Caco-2 (cell line): ENCODE results near the gene SALL1. TPM values are rescaled to one million over a fixed set of nuclear protein-coding genes. Genes with fewer than 3 reads are reported as not detected.

Experiments used
- BruUV-seq: library from RNA; stranded (reverse); fragments of 400-500 nt; replicated peaks from 2 replicates; lab custom pipeline; 2021; lab: Mats Ljungman, UMichigan
- CTCF ChIA-PET: fragments of 300-600 bp; sonication (Branson Sonifier 250); formaldehyde crosslinking; loops from one replicate; lab custom pipeline; 2022; ENCODE audit warnings: antibody characterized with exemption; lab: Charles Lee
- POLR2A ChIA-PET: fragments of 300-600 bp; sonication (Branson Sonifier 250); formaldehyde crosslinking; loops from one replicate; lab custom pipeline; 2022; ENCODE audit warnings: antibody characterized with exemption; lab: Charles Lee
- DNase-seq, 2 experiments: peaks; one replicate each; pipeline versions ENCODE4 v3.0.0 to v3.0.0-alpha.2; 2020 to 2022
- H3K27me3 ChIP-seq: replicated peaks from 2 replicates; pipeline ENCODE4 v1.6.0; 2011; ENCODE audit warnings: low read length; ENCODE audit not compliant: control insufficient read depth, insufficient read depth
- H3K36me3 ChIP-seq: 2 replicates; pipeline ENCODE4 v1.5.1; 2011; ENCODE audit warnings: low read length; ENCODE audit not compliant: control insufficient read depth, insufficient read depth
- H3K4me1 ChIP-seq: fragments of 250-450 bp; sonication (Bioruptor Pico); 2 replicates; pipeline ENCODE4 v1.5.1; 2020; ENCODE audit warnings: mild to moderate bottlenecking
- H3K4me3 ChIP-seq: 2 replicates; pipeline ENCODE4 v1.5.1; 2011; ENCODE audit warnings: low read depth, mild to moderate bottlenecking, control low read depth, low read length
- H3K9me3 ChIP-seq: fragments of 250-450 bp; sonication (Bioruptor Pico); 2 replicates; pipeline ENCODE4 v1.5.1; 2020; ENCODE audit warnings: mild to moderate bottlenecking, moderate library complexity
- H3K27ac Mint-ChIP-seq: one replicate; pipeline ENCODE4 v1.8.0; 2022; ENCODE audit warnings: mixed read lengths; ENCODE audit not compliant: unreplicated experiment
- H3K27me3 Mint-ChIP-seq: one replicate; pipeline ENCODE4 v1.8.0; 2022; ENCODE audit warnings: mixed read lengths; ENCODE audit not compliant: insufficient read depth, unreplicated experiment
- H3K36me3 Mint-ChIP-seq: one replicate; pipeline ENCODE4 v1.8.0; 2022; ENCODE audit warnings: mild to moderate bottlenecking, mixed read lengths; ENCODE audit not compliant: insufficient read depth, unreplicated experiment
- H3K4me1 Mint-ChIP-seq: one replicate; pipeline ENCODE4 v1.8.0; 2022; ENCODE audit warnings: low read depth, mixed read lengths; ENCODE audit not compliant: unreplicated experiment
- H3K4me3 Mint-ChIP-seq: one replicate; pipeline ENCODE4 v1.8.0; 2022; ENCODE audit warnings: mild to moderate bottlenecking, moderate library complexity, mixed read lengths; ENCODE audit not compliant: unreplicated experiment
- H3K9me3 Mint-ChIP-seq: one replicate; pipeline ENCODE4 v1.8.0; 2022; ENCODE audit warnings: mixed read lengths; ENCODE audit not compliant: unreplicated experiment
- intact Hi-C: fragments of 100-400 bp; cut with micrococcal nuclease; formaldehyde crosslinking; loops from one replicate; pipeline ENCODE4 v1.10.0; 2022; ENCODE audit not compliant: unreplicated experiment
- total RNA-seq: library from RNA; stranded (reverse); gene quantifications from 2 replicates; pipeline ENCODE4 v1.2.3, GENCODE V29; 2022
- TF ChIP-seq, protein P1 (sequence below), 2 experiments: fragments of 200-600 bp in 1 of 2; IDR thresholded peaks; 1 replicate in 1 of 2; 2 replicates in 1 of 2; pipeline versions ENCODE4 v1.5.1 to v1.8.0; 2011 to 2022; ENCODE audit warnings: antibody characterized with exemption in 1 of 2, control low read depth in 1 of 2, inconsistent platforms in 1 of 2, low read depth in 1 of 2, low read length in 1 of 2, mild to moderate bottlenecking in 1 of 2, moderate library complexity in 1 of 2; ENCODE audit not compliant: insufficient read depth in 1 of 2, severe bottlenecking in 1 of 2, unreplicated experiment in 1 of 2

SALL1 gene
- total RNA-seq, 1 experiment from 2014 or later, result not detected

DNA sequence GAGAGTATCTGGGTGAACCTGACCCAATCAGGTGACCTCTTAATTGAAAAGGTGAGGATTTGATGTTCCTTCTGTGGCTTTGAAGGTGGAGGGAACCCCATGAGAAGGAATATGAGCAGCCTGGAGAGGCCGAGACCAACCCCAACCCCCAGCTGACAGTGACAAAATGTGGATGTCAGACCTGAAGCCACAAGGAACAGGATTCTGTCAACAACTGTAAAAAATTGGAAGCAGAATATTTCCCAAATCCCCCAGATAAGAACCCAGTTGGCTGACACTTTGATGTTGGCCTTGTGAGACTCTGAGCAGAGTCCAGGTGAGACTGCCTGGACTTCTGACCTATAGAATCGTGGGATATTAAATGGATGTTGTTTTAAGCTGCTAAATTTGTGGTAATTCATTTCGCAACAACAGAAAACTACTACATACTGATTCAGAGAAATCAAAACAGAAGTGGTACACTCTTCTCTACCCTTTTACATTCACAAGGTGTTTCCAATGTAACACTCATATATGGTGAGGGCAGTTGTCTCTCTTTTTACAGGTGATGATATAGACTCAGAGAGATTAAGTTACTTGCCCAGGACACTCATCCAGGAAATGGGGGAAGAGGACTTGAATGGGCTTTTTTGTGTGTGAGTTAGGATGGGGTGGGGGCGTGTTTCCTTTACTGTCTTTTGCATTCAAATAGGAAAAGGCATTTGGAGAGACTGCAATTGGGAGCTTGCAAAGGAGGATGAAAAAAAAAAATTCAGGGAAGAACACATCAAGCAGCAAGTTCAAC is 29.8 kb upstream of the SALL1 start:
- Mint-ChIP-seq H3K4me3 (no peak overlapping the region), H3K9me3 (no peaks in the 10 kb centered on the region), H3K36me3 (no peaks in the 10 kb centered on the region), H3K27me3 (peaks cover 3% of the 10 kb centered on the region), H3K27ac (no peak overlapping the region), H3K4me1 (peaks cover 12% of the 10 kb centered on the region)
- Histone ChIP-seq H3K9me3 (no peaks in the 10 kb centered on the region), H3K36me3 (no peaks in the 10 kb centered on the region), H3K4me1 (no peaks in the 10 kb centered on the region), H3K4me3 (no peak overlapping the region), H3K27me3 (no peaks in the 10 kb centered on the region)
- ChIA-PET POLR2A (no interaction called here), CTCF (no interaction called here)
- DNase-seq, result no peak
- intact Hi-C loops, result loop anchor here (2.0 kb wide), 1 partner anchor 54 kb away; no protein-coding TSS in a partner anchor
- TF ChIP-seq, protein P1, sequence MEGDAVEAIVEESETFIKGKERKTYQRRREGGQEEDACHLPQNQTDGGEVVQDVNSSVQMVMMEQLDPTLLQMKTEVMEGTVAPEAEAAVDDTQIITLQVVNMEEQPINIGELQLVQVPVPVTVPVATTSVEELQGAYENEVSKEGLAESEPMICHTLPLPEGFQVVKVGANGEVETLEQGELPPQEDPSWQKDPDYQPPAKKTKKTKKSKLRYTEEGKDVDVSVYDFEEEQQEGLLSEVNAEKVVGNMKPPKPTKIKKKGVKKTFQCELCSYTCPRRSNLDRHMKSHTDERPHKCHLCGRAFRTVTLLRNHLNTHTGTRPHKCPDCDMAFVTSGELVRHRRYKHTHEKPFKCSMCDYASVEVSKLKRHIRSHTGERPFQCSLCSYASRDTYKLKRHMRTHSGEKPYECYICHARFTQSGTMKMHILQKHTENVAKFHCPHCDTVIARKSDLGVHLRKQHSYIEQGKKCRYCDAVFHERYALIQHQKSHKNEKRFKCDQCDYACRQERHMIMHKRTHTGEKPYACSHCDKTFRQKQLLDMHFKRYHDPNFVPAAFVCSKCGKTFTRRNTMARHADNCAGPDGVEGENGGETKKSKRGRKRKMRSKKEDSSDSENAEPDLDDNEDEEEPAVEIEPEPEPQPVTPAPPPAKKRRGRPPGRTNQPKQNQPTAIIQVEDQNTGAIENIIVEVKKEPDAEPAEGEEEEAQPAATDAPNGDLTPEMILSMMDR (IDR thresholded peaks at IDR 0.05; ENCODE audit: insufficient read depth in 1 of 2, low read depth in 1 of 2, low read length in 1 of 2, severe bottlenecking in 1 of 2, unreplicated experiment in 1 of 2), result no peak
- no TSS peak for BruUV-seq

DNA sequence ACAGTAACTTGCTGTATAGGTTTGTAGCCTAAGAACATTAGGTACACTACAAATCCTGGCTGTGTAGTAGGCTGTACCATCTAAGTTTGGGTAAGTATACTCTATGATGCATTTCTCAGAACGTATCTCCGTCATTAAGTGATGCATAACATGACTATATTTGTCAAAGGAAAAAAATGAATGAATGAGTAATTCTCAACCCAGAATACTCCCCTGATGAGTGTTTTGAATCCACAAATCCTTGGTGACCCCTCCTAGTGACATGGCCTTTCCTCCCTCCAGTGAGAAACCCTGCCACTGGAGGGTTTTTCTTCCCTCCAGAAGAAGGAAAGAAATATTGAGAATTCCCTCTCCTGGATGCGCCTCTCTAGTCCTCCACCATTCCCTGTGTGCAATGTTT is 24.0 kb upstream of the SALL1 start:
- Mint-ChIP-seq H3K36me3 (no peaks in the 10 kb centered on the region), H3K27ac (no peak overlapping the region), H3K4me1 (no peaks in the 10 kb centered on the region), H3K9me3 (no peaks in the 10 kb centered on the region), H3K4me3 (no peak overlapping the region), H3K27me3 (peaks cover 3% of the 10 kb centered on the region)
- TF ChIP-seq, protein P1 (IDR thresholded peaks at IDR 0.05; ENCODE audit: insufficient read depth in 1 of 2, low read depth in 1 of 2, low read length in 1 of 2, severe bottlenecking in 1 of 2, unreplicated experiment in 1 of 2), result no peak
- no peak for DNase-seq
- Histone ChIP-seq H3K9me3 (no peaks in the 10 kb centered on the region), H3K4me3 (no peak overlapping the region), H3K27me3 (no peaks in the 10 kb centered on the region), H3K4me1 (no peaks in the 10 kb centered on the region), H3K36me3 (no peaks in the 10 kb centered on the region)
- POLR2A ChIA-PET, result no interaction called here
- no TSS peak for BruUV-seq
- CTCF ChIA-PET, result no interaction called here
- intact Hi-C loops, result no loop called here

- BruUV-seq, result no TSS peak
- no peak for DNase-seq
- intact Hi-C loops, result no loop called here
- CTCF ChIA-PET, result no interaction called here
- Histone ChIP-seq H3K4me3 (no peak overlapping the region), H3K9me3 (no peaks in the 10 kb centered on the region), H3K4me1 (peaks cover 1% of the 10 kb centered on the region; the same call in 1 of the 2 replicates), H3K36me3 (no peaks in the 10 kb centered on the region), H3K27me3 (no peaks in the 10 kb centered on the region)
- Mint-ChIP-seq H3K9me3 (no peaks in the 10 kb centered on the region), H3K36me3 (no peaks in the 10 kb centered on the region), H3K4me1 (no peaks in the 10 kb centered on the region), H3K4me3 (no peak overlapping the region), H3K27me3 (peaks cover 3% of the 10 kb centered on the region), H3K27ac (no peak overlapping the region)
- POLR2A ChIA-PET, result no interaction called here
- TF ChIP-seq, protein P1 (IDR thresholded peaks at IDR 0.05; ENCODE audit: insufficient read depth in 1 of 2, low read depth in 1 of 2, low read length in 1 of 2, severe bottlenecking in 1 of 2, unreplicated experiment in 1 of 2), result no peak
Observed at GRCh38 chr16:51172368-51172767, 21.3 kb upstream of the SALL1 start.
